ENCODE data around the gene AGPAT3. TPM values are rescaled to one million over a fixed set of nuclear protein-coding genes. Genes with fewer than 3 reads are reported as not detected.

The AGPAT3 gene
- total and polyA plus RNA-seq, 10 of the 15 experiments (the other 5 are each of a cell fraction or from before 2014, with no cell fraction given), result 1.2 to 110 (median 30.8) TPM

- Histone ChIP-seq H3K27ac (ENCODE audit: control insufficient read depth, insufficient read depth) (no peak overlapping the region), H3K4me3 (no peak overlapping the region), H3K27me3 (replicated peaks in 1 of 2; ENCODE audit: control insufficient read depth in 2 of 2, insufficient read depth in 2 of 2, low read length in 1 of 2) (peaks cover 1 to 2% of the 10 kb centered on the region in 2 experiments; a peak in 2 of 4 replicates), H3K36me3 (ENCODE audit: control insufficient read depth in 2 of 2, insufficient read depth in 2 of 2, low read length in 1 of 2) (no peaks in the 10 kb centered on the region), H3K9ac (ENCODE audit: control insufficient read depth, insufficient read depth, low read length) (no peak overlapping the region), H2AFZ (ENCODE audit: control insufficient read depth, low read depth, low read length) (no peak overlapping the region), H3K79me2 (ENCODE audit: control insufficient read depth, insufficient read depth, low read length) (no peaks in the 10 kb centered on the region), H3K4me2 (ENCODE audit: control insufficient read depth, insufficient read depth) (no peak overlapping the region), H3K4me1 (ENCODE audit: control insufficient read depth, insufficient read depth, low read length) (no peaks in the 10 kb centered on the region), H3K9me3 (replicated peaks; ENCODE audit: control insufficient read depth, insufficient read depth, low read length) (no peaks in the 10 kb centered on the region; the same call in 2 of the 3 replicates), H4K20me1 (ENCODE audit: control insufficient read depth, insufficient read depth) (no peaks in the 10 kb centered on the region)
- no peak for TF ChIP-seq CHD1 (IDR thresholded peaks at IDR 0.05; ENCODE audit: low read depth, low read length)
- no peak for TF ChIP-seq YY1 (IDR thresholded peaks at IDR 0.05; ENCODE audit: low read depth, low read length)
- TF ChIP-seq MAX (IDR thresholded peaks at IDR 0.05; ENCODE audit: low read depth, low read length), result no peak
- TF ChIP-seq, protein P1, sequence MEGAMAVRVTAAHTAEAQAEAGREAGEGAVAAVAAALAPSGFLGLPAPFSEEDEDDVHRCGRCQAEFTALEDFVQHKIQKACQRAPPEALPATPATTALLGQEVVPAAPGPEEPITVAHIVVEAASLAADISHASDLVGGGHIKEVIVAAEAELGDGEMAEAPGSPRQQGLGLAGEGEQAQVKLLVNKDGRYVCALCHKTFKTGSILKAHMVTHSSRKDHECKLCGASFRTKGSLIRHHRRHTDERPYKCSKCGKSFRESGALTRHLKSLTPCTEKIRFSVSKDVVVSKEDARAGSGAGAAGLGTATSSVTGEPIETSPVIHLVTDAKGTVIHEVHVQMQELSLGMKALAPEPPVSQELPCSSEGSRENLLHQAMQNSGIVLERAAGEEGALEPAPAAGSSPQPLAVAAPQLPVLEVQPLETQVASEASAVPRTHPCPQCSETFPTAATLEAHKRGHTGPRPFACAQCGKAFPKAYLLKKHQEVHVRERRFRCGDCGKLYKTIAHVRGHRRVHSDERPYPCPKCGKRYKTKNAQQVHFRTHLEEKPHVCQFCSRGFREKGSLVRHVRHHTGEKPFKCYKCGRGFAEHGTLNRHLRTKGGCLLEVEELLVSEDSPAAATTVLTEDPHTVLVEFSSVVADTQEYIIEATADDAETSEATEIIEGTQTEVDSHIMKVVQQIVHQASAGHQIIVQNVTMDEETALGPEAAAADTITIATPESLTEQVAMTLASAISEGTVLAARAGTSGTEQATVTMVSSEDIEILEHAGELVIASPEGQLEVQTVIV (IDR thresholded peaks at IDR 0.05; ENCODE audit: borderline replicate concordance, partially characterized antibody), result no peak
- TF ChIP-seq BCL3 (IDR thresholded peaks at IDR 0.05; ENCODE audit: borderline replicate concordance, insufficient read depth, low read depth, low read length, poor library complexity, severe bottlenecking), result peak; percentile 37
- TF ChIP-seq, protein P2, sequence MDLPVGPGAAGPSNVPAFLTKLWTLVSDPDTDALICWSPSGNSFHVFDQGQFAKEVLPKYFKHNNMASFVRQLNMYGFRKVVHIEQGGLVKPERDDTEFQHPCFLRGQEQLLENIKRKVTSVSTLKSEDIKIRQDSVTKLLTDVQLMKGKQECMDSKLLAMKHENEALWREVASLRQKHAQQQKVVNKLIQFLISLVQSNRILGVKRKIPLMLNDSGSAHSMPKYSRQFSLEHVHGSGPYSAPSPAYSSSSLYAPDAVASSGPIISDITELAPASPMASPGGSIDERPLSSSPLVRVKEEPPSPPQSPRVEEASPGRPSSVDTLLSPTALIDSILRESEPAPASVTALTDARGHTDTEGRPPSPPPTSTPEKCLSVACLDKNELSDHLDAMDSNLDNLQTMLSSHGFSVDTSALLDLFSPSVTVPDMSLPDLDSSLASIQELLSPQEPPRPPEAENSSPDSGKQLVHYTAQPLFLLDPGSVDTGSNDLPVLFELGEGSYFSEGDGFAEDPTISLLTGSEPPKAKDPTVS (IDR thresholded peaks at IDR 0.05; ENCODE audit: low read depth, low read length), result no peak
- TF ChIP-seq BMI1 (IDR thresholded peaks at IDR 0.05; ENCODE audit: borderline replicate concordance), result no peak
- no peak for TF ChIP-seq MXI1 (IDR thresholded peaks at IDR 0.05; ENCODE audit: low read depth, low read length)
- TF ChIP-seq HDAC2 (IDR thresholded peaks at IDR 0.05), result no peak
- ChIA-PET SMC1A (ENCODE audit: uncharacterized antibody, unreplicated experiment) (interaction anchor here (1.4 kb wide), 1 partner anchor 92 kb away, joined by 5 read pairs; no protein-coding TSS in a partner anchor), CTCF (no interaction called here), POLR2A (interaction anchor here (0.6 to 1.6 kb wide), 2 partner anchors 10 to 46 kb away, joined by 3 to 4 read pairs; no protein-coding TSS in a partner anchor), RAD21 (ENCODE audit: unreplicated experiment) (interaction anchor here (1.2 kb wide), 1 partner anchor 113 kb away, joined by 5 read pairs; no protein-coding TSS in a partner anchor)
- WGBS (ENCODE audit: insufficient coverage, insufficient replicate concordance, low lambda C conversion rate, missing lambda C conversion rate), result 70% methylated on average over 31 of the region's 31 CpGs
- FAIRE-seq (no peak), ATAC-seq (peak; percentile 54), DNase-seq (ENCODE audit: low read depth, low spot score) (no peak)
- BruUV-seq (replicated peaks), result no TSS peak
- in situ Hi-C loops (cut with MboI), result no loop called here
- intact Hi-C loops (cut with micrococcal nuclease; ENCODE audit: unreplicated experiment), result no loop called here
These were observed 38.9 kb upstream of the AGPAT3 start for GRCh38 chr21:43825936-43826622.
